Raji (cell line): ENCODE data around the gene LPCAT1.

Experiments
- POLR2A ChIP-seq: IDR thresholded peaks from 2 replicates; pipeline ENCODE4 v1.6.1; 2011; ENCODE audit warnings: low read depth, low read length, control low read depth; ENCODE audit not compliant: insufficient read depth

Gene LPCAT1

GRCh38 chr5:1484730-1485578 is 38.8 kb downstream of the LPCAT1 start:
- no peak for TF ChIP-seq POLR2A

- TF ChIP-seq POLR2A = no peak
These were observed 39.7 kb downstream of the LPCAT1 start for GRCh38 chr5:1483856-1484729.

GRCh38 chr5:1483064-1483463 is 40.7 kb downstream of the LPCAT1 start:
- no peak for TF ChIP-seq POLR2A

- no peak for TF ChIP-seq POLR2A
These were observed 41.8 kb downstream of the LPCAT1 start for GRCh38 chr5:1481959-1482331.

GRCh38 chr5:1481266-1481958 is 42.3 kb downstream of the LPCAT1 start:
- no peak for TF ChIP-seq POLR2A

- TF ChIP-seq POLR2A = no peak
These were observed 43.0 kb downstream of the LPCAT1 start for GRCh38 chr5:1480806-1481205.

GRCh38 chr5:1480217-1480616 is 43.5 kb downstream of the LPCAT1 start:
- TF ChIP-seq POLR2A = no peak

- no peak for TF ChIP-seq POLR2A
These were observed 44.1 kb downstream of the LPCAT1 start for GRCh38 chr5:1479581-1480188.

GRCh38 chr5:1479066-1479465 is 44.7 kb downstream of the LPCAT1 start:
- no peak for TF ChIP-seq POLR2A

GRCh38 chr5:1478271-1479035 is 45.3 kb downstream of the LPCAT1 start:
- TF ChIP-seq POLR2A = no peak

- TF ChIP-seq POLR2A = no peak
These were observed 46.4 kb downstream of the LPCAT1 start for GRCh38 chr5:1477341-1477740.

GRCh38 chr5:1476967-1477310 is 46.8 kb downstream of the LPCAT1 start:
- no peak for TF ChIP-seq POLR2A

GRCh38 chr5:1476181-1476966 is 47.4 kb downstream of the LPCAT1 start:
- no peak for TF ChIP-seq POLR2A
